SH-SY5Y (cell line): ENCODE results near the gene PRELID3B.

Experiments
- GATA2 ChIP-seq: IDR thresholded peaks from 2 replicates; pipeline ENCODE4 v1.6.1; 2011; ENCODE audit warnings: mild to moderate bottlenecking, low read depth, low read length
- GATA3 ChIP-seq: IDR thresholded peaks from 2 replicates; pipeline ENCODE4 v1.6.1; 2011; ENCODE audit warnings: low read depth, mild to moderate bottlenecking, low read length, moderate library complexity

Gene PRELID3B

DNA sequence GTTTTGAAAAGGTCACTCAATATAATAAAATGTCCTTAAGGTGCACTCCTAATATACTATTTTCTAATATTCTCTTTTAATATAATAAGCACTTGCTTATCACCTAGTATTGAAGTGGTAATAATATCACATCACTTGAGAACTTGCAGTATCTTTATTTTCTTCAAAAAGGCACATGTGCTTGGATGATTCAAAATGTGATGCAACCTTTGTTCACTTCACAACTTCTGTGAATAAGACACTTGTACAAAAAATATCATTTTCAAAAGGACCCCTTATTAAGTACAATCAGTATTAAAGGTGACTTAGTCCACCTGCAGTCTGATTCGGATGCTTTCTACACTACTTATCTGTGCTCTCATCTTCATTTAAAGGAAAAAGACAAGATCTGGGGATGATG, 3.4 kb downstream of the PRELID3B start:
- TF ChIP-seq GATA2 (no peak), GATA3 (no peak)

DNA sequence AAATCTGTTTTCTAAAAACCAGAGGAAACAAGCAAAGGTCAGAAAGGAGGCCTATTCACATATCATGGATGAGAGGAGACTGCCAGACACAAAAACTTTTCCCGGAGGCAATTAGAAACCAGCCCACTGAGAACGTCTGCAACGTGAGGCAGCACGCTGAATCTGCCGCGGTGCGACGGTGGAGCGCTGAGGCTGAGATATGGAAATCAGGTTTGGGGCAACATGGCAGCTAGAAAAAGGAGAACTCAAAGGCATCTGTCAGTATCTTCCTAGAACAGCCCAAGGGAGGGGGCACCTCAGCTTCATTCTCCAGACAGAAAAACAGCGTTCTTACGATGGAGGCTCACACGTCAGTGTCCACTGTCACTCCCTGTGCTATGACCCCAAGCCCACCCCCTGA, 5.2 kb downstream of the PRELID3B start:
- TF ChIP-seq GATA3 (no peak), GATA2 (no peak)

- TF ChIP-seq GATA2 (no peak), GATA3 (no peak)
These were observed 7.2 kb downstream of the PRELID3B start for GRCh38 chr20:59035381-59035780.

DNA sequence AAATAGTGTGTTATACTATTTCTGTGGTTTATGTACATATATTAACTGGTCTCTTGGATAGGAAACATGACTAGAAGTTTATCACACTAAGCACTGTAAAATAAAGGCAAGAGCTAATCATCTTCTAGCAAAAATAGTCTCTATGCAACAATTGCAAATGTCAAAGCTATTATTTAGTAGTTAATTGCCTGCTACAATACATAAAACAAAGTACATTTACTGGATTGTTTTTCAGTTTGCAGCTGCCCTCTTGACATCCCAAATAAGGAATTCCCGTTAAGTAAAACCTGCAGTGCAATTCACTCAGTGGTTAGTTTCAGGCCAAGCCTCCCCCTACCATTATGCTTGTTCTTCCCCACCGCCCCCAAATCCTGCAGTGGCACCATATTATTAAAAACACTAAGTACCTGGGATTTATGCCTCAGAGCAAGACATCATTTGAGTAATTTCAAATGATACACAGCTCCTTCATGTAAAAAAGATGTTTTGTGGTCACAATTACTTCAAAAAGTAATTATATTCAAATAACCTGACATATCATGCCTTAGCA, 8.9 kb downstream of the PRELID3B start:
- no peak for TF ChIP-seq GATA3
- TF ChIP-seq GATA2: no peak

DNA sequence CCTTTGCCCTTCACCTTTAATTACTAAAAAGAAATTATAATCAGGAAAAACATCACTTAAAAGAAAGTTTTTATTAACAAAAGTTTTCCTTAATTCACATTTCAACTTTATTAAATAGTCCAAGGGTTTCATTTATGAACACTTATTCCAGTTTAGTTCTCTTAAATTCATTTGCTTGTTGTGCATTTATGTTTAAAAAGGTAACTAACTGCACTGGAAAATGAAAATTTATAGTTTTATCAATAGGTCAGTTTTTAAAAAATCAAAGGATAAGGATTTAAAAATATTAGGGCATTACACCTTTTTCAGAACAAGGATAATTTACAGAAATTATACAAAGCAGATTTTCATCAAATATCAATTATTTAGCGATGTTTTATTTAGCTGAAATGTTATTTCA, 9.5 kb downstream of the PRELID3B start:
- TF ChIP-seq GATA2: no peak
- no peak for TF ChIP-seq GATA3

- TF ChIP-seq GATA3: no peak
- TF ChIP-seq GATA2: no peak
These were observed 9.9 kb downstream of the PRELID3B start for GRCh38 chr20:59032713-59033059.

- TF ChIP-seq GATA2 (no peak), GATA3 (no peak)
These were observed 10.4 kb downstream of the PRELID3B start, which contains the start of gene ATP5F1E for GRCh38 chr20:59032023-59032712. Gene ATP5F1E (minus strand): TSS chr20:59032335. CDS start chr20:59032251, 84 bp downstream.

GRCh38 chr20:59031564-59032022, 11.0 kb downstream of the PRELID3B start:
- TF ChIP-seq GATA3 (no peak), GATA2 (no peak)

DNA sequence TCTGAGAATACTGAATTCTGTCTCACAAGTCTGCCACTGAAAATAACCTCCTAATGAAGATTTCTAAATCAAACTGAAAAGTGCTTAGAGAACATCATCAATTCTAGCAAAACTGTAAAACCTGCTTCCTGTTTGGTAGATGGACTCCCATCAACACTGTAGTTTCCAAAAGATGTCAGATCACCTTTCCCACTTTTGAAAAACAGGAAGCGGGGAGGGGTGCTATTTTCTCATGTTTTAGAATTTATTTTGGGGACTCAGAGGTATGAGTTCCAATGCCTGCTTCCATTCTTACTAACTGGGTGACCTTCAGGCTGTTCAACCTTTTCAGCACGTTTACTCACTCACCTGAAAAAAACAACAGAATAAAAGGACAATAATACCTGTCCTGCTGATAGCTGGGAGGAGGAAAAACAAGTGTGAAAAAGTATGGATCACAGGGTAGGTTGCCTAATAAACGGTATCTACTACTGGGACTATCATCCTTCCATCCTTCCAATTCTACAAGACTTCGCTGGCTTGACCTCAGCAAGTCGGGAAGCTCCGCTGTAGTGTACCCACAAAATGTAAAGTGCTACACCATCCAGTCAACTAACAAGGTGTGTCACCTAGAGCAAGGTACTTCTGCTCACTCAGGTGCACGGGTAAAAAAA, 11.5 kb downstream of the PRELID3B start:
- no peak for TF ChIP-seq GATA2
- no peak for TF ChIP-seq GATA3

DNA sequence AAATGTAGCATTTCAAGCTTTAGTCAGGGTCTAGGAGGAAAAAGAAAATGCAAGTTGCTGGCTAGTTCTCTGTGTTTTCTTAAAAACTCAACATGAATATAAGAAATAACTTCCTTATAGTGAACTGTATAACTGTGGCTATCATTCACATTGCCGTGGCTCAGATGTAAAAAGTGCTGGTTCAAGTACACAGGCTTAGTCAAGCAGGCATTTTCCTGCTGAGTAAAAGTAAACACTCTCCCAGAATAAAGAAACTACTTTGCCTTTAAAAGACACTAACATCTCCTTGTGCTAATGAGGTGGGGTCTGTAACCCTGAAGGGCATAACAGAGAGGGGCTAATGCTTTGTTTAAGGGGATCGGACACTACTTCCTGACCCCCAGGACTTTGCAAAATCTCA, 13.8 kb downstream of the PRELID3B start:
- TF ChIP-seq GATA2: no peak
- no peak for TF ChIP-seq GATA3

DNA sequence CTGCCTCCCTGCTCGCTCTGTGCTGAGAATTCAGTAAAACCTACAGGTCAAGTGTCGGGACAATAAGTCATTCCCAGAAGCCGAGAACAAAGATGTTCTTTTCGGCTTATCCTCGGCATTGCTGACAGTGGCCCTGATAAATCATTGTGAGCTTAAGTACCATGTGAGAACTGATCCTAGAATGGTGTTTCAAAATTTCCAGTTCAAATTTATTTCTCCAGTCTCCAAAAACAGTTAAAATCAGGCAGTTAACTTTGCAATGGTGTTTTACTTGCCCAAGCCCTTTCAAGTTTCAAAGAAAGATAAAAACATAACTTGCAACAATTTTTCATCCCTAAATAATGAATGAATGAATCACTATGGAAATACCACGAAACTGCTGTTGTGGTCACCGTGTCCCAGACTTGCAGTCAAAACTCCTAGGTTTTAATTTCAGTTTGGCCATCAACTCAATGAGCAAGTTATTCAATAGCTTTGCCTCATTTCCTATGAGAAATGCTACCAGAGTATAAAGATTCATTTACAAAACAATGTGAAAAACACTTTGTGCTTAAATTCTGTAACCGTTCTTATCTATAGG, 14.8 kb downstream of the PRELID3B start:
- TF ChIP-seq GATA2 (no peak), GATA3 (no peak)

DNA sequence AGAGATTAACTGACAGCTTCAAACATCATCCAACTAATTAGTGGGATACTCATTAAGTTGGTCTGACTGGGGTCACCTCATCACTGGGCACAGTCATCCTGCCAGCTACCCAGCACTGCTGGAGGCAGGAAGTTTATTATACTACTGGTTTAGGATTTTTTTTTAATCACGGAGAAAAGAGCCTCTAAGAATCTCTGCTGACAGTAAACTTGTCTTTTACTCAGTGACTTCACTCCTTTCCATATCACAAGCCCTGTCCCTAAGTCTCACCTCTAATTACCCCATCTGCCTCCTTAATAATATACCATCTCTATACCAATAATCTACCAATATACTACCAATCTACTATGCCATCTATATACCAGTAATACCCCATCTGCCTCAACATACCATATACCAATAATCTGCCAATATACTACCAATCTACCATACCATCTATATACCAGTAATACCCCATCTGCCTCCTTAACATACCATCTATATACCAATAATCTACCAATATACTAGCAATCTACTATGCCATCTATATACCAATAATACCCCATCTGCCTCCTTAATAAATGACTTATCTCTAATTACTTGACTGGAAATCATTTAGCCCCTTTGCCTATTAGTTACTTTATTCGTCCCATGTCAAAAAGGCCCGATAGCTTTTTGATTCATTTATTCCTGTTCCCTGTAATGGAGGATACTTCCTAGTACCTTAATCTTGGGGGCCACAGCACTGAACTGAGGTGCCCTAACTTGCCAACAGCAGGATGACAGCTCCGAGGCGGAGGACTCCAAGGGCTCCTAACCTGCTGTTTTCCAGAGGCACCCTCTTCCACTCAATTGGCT, 15.5 kb downstream of the PRELID3B start:
- TF ChIP-seq GATA2: no peak
- TF ChIP-seq GATA3: no peak

GRCh38 chr20:59025511-59025910, 17.1 kb downstream of the PRELID3B start:
- TF ChIP-seq GATA3: no peak
- TF ChIP-seq GATA2: no peak

DNA sequence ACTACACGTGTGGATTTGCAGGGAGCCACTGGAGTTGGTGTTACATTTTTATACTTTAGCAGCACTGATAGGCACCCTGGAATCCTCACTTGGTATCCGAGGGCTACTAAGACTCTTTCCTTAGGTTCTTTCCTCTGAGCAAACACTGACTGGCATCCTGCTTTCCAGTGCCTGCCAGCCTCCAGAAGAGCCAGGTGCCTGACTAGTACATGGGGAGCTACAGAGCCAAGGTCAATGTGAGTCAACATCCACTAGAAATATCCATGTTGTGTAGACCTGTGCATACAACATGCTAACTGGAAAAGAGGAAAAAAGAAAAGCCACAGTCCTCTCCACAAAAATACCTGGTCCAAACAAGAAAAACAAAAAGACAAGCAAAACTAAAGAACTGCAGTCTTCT, 17.5 kb downstream of the PRELID3B start:
- no peak for TF ChIP-seq GATA2
- TF ChIP-seq GATA3: no peak
